ENCODE results near the gene LILRA1. TPM values are rescaled to one million over a fixed set of nuclear protein-coding genes. Genes with fewer than 3 reads are reported as not detected.

Gene LILRA1
- total RNA-seq, 4 donors from 2014 or later = 1.1 to 4.8 TPM; not detected in 2

DNA sequence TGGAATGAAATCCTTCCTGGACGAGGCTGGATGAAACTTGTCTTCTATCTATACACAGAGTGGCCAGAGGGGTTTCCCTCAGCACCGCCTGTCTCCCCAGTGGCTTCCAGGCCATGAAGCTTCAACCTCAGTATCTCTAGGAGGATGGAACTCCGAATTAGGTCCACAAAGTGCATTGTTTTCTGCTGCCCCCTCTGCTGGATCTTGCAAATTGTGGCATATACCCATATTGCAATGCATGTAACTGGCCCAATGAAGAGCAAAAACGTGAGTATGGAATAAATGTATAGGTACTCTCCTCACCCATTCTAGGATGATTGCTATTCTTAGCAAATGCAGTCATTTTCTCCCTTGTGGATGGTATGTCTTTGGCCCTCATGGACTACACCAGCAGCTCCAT is 54.7 kb downstream of the LILRA1 start:
- TF ChIP-seq, protein P1, sequence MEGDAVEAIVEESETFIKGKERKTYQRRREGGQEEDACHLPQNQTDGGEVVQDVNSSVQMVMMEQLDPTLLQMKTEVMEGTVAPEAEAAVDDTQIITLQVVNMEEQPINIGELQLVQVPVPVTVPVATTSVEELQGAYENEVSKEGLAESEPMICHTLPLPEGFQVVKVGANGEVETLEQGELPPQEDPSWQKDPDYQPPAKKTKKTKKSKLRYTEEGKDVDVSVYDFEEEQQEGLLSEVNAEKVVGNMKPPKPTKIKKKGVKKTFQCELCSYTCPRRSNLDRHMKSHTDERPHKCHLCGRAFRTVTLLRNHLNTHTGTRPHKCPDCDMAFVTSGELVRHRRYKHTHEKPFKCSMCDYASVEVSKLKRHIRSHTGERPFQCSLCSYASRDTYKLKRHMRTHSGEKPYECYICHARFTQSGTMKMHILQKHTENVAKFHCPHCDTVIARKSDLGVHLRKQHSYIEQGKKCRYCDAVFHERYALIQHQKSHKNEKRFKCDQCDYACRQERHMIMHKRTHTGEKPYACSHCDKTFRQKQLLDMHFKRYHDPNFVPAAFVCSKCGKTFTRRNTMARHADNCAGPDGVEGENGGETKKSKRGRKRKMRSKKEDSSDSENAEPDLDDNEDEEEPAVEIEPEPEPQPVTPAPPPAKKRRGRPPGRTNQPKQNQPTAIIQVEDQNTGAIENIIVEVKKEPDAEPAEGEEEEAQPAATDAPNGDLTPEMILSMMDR (IDR thresholded peaks at IDR 0.05; ENCODE audit: low read depth) = no peak

DNA sequence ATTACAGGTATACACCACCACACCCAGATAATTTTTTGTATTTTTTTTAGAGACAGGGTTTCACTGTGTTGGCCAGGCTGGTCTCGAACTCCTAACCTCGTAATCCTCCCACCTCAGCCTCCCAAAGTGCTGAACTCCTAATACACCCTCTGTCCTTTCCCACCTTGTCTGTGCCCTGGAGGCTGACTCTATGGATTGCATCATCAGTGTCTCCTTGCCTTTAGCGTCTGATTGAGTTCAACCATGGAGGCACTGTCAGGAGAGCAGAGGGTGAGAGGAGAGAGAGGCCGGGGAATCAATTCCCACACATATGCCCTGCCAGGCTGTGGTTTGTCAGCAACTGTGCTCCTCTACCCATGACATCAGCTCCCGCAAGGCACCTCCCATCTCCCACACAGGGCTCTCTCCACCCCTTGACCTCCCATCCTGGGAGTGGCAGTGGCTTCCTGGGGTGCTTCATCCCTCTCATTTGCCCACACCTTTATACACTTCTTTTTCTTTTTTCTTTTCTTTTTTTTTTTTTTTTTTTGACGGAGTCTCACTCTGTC is 56.8 kb downstream of the LILRA1 start:
- TF ChIP-seq, protein P1 (IDR thresholded peaks at IDR 0.05; ENCODE audit: low read depth) = no peak

Small RNA genes within 50 kb of the gene (small RNA-seq; reads per million reads assigned to genes)
- gene AC245036.2 (not detected), gene AC245036.3 (not detected), gene MIR8061 (not detected)

Other genes starting within 250 kb of the LILRA1 start
- 10 to 100 TPM; 25.3 to 93.2 (median 47.6) TPM for gene LAIR1, start 228.7 kb upstream of the LILRA1 start, total RNA-seq
- under 1 TPM in 1 of 4 donors, not detected in 3; 0.19 TPM for gene TTYH1, start 178.2 kb upstream of the LILRA1 start, total RNA-seq
- 100 to 1,000 TPM in 1 of 4 donors, 10 to 100 TPM in 3; 55.1 to 233 (median 69.4) TPM for gene LENG8, start 144.4 kb upstream of the LILRA1 start, total RNA-seq
- 1 to 10 TPM; 4.2 to 9.6 (median 6.7) TPM for gene LENG9, start 129.9 kb upstream of the LILRA1 start, total RNA-seq
- 10 to 100 TPM in 2 of 4 donors, 1 to 10 TPM in 1, under 1 TPM in 1; 0.98 to 11.6 (median 9.8) TPM for gene CDC42EP5, start 120.3 kb upstream of the LILRA1 start, total RNA-seq
- gene LAIR2, start 90.8 kb upstream of the LILRA1 start, total RNA-seq = not detected
- gene LILRA2, start 19.8 kb upstream of the LILRA1 start, total RNA-seq = 10 to 100 TPM in 1 of 4 donors, 1 to 10 TPM in 3; 1.9 to 13.4 (median 5.1) TPM
- 10 to 100 TPM in 1 of 4 donors, 1 to 10 TPM in 3; 2.4 to 20.7 (median 3.4) TPM for gene LILRB1, start 36.9 kb downstream of the LILRA1 start, total RNA-seq
- gene LILRB4, start 69.4 kb downstream of the LILRA1 start, total RNA-seq = 10 to 100 TPM in 3 of 4 donors, 1 to 10 TPM in 1; 8.1 to 43.0 (median 11.7) TPM
- not detected for gene KIR3DL3, start 130.8 kb downstream of the LILRA1 start, total RNA-seq
- gene KIR2DL3, start 144.9 kb downstream of the LILRA1 start, total RNA-seq = not detected
- gene KIR2DL1, start 176.2 kb downstream of the LILRA1 start, total RNA-seq = not detected
- gene KIR2DL4, start 210.0 kb downstream of the LILRA1 start, total RNA-seq = under 1 TPM in 2 of 4 donors, not detected in 2; 0.34 to 0.75 TPM
- not detected for gene KIR3DL1, start 222.8 kb downstream of the LILRA1 start, total RNA-seq
- gene KIR2DS4, start 239.0 kb downstream of the LILRA1 start, total RNA-seq = not detected

Data from subcutaneous adipose tissue (tissue), 4 donors.